ENCODE measurements around the gene MUC4.

DNA sequence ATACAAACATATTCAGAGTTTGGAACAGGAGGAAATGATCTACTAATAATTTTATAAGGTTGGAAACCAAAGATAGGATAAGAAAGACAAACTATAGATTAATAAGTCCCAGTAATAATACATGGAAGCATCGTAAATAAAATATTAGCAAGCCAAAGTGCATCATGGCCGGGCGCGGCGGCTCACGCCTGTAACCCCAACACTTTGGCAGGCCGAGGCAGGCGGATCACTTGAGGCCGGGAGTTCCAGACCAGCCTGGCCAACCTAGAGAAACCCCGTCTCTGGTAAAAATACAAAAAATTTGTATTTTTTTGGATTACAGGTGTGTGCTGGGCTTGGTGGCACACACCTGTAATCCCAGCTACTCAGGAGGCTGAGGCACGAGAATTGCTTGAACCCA is 14.9 kb downstream of the MUC4 start:
- TF ChIP-seq, protein P1, sequence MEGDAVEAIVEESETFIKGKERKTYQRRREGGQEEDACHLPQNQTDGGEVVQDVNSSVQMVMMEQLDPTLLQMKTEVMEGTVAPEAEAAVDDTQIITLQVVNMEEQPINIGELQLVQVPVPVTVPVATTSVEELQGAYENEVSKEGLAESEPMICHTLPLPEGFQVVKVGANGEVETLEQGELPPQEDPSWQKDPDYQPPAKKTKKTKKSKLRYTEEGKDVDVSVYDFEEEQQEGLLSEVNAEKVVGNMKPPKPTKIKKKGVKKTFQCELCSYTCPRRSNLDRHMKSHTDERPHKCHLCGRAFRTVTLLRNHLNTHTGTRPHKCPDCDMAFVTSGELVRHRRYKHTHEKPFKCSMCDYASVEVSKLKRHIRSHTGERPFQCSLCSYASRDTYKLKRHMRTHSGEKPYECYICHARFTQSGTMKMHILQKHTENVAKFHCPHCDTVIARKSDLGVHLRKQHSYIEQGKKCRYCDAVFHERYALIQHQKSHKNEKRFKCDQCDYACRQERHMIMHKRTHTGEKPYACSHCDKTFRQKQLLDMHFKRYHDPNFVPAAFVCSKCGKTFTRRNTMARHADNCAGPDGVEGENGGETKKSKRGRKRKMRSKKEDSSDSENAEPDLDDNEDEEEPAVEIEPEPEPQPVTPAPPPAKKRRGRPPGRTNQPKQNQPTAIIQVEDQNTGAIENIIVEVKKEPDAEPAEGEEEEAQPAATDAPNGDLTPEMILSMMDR (IDR thresholded peaks at IDR 0.05; ENCODE audit: low read depth, low read length, poor library complexity, severe bottlenecking), result no peak
- TF ChIP-seq EZH2phosphoT487 (IDR thresholded peaks at IDR 0.05; ENCODE audit: borderline replicate concordance, low read length), result no peak
